GM19467 (cell line): Measurements from ENCODE around the gene MKLN1.
"Not testable (repeated sequence)": the region's sequence is repeated elsewhere in the genome, so short reads cannot be mapped to it uniquely, and the experiment has no call there.

Experiments used
- ATAC-seq: cut with Tn5 transposase; IDR thresholded peaks from one replicate; pipeline ENCODE4 v1.9.1; 2021; ENCODE audit warnings: mild to moderate bottlenecking, moderate library complexity; ENCODE audit not compliant: unreplicated experiment

The MKLN1 gene

DNA sequence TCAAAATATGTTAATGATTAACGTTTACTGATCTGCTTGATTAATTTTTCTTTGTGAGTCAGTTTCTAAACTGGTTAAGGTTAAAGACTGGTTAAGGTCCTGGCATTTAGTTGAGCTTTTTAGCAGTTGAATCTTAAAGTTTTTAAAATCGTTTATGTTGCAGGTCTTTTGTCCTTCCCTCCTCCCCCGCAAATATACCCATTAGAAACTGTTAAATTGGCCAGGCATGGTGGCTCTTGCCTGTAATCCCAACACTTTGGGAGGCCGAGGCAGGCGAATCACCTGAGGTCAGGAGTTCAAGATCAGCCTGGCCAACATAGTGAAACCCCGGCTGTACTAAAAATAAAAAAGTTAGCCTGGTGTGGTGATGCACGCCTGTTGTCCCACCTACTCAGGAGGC is 127.9 kb downstream of the MKLN1 start:
- no peak for ATAC-seq

DNA sequence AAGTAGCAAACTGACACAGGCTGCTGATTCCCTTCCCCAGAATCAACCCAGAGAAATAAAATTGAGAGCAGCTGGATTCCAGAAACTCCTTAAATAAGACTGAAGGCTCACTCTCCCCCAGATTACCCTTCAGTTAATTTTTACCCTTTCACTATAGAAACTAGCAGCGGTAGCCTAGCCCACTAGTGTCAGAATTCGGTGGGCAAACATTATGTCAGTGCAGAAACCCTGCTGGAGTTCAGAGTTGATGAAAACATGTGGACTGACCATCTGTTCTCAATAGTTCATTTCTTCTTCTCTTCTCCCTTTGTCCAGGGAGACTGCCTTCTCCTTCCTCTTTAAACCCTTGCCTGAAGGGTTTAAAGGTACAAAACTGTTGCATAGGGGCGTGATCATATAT is 128.7 kb downstream of the MKLN1 start:
- no peak for ATAC-seq

DNA sequence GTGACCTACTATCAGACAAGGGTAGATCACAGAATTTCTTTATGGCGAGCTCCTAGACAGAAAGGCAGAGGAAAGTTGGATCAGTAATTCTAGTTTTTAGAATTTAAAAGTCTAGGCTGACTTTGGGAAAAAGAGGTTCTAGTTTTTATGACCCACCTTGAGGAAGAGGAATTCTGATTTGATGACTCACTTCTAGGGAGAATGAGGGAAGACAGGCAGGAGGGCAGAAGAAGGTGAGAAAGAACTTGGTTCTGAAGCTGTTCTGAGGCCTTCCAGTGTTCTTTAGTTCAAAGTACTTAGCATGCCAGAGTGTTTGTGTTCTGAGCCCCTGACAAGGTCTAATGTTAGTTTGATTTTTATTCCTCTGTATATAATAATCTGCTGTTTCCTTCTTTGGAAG is 131.6 kb downstream of the MKLN1 start:
- no peak for ATAC-seq

DNA sequence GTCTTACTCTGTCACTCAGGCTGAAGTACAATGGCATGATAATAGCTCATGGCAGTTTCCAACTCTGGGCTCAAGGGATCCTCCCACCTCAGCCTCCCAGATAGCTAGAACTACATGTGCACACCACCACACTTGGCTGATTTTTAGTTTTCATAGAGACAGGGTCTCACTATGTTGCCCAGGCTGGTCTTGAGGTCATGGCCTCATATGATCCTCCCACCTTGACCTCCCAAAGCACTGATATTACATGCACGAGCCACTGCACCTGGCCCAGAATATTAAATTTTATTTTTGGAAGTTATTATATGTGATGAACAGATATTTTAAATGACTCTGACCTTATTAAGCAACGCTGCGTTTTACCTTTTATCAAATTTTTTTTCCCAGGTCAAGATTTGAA is 134.4 kb downstream of the MKLN1 start:
- no peak for ATAC-seq

DNA sequence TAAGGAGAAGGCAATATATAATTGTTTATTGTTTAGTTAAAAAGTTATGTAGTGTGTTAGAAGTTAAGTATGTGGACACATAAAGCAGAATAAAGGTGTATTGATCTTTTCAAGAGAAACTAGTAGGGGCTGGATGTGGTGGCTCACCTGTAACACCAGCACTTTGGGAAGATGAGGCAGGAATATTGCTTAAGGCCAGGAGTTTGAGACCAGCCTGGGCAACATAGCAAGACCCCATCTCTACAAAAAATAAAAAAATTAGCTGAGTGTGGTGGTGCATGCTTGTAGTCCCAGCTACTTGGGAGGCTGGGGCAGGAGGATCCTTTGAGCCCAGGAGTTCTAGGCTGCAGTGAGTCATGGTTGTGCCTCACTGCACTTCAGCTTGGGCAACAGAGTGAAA is 135.0 kb downstream of the MKLN1 start:
- not testable (repeated sequence) for ATAC-seq

DNA sequence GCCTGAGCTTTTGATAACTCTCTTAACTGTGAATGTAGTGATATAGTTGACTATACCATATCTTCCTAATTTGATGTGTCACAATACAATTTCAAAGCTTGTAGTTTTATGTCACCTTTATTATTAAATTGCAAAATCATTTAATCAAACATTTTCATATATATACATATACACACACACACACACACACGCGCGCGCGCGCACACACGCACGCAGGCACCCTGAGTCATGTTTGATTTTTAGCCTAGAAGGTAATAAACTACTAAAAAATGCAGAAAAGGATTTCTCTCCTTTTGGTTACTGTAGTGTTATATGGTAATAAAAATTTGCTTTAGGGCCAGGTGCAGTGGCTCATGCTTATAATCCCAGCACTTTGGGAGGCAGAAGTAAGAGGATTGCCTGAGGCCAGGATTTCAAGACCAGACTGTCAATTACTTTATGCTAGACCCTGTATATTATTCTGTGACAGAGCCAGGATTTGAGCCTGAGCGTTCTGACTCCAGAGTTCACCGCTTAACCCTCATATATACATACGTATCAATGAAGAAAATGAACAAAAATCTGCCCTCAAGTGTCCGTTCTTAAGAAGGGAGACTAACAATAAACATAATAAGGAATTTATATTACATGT is 139.2 kb downstream of the MKLN1 start:
- ATAC-seq = no peak

DNA sequence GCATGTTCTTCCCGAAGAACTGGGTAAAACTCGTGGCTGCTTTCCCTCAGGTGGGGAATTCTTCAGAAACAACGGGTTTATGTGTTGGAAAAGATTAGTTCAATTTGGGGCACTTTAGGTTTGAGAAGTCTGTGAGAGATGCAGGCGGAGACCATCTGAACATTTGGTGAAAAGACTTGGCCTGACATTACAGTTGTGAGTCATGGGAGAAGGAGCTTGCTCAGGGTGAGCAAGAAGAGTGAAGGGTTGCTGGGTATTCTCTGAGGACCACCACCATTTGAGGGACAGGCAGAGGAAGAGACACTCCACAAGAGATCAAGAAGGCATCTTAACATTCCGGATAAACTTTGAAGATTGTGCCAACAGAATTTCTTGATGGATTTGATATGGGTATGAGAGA is 140.1 kb downstream of the MKLN1 start:
- no peak for ATAC-seq

DNA sequence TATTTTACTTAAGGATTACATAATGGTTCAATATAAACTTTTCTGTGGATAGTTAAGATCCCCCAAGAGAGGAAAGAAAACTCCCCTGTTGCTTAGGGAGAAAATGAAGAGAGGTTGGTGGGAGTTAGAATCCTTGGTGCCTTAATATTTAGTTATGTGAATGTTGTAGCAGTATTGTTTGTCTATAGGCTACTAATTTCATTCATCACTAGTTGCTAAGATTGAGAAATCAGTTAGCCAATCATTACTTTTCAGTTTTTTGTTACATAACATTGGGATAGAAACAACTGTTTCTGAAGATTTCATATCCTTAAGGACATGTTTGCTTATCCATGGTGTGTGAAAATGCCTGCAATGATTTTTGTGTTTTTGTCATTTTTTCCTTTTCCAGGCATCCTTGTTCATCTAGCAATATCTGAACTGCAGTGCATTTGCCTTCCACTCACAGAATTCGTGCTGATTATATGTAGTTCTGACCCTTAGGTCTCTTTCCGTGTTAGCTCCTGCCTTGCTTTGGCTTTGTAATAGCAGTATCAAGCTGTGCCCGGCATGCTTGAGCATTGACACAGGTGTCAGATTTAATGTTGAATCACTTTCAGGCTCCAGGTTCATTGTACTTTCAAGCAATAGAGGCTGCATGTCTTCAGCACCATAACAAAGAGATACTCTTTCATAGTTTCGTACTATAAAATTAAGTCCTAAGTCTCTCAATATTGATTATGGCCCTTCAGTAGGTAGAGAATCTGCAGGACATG is 143.8 kb downstream of the MKLN1 start:
- ATAC-seq = no peak

DNA sequence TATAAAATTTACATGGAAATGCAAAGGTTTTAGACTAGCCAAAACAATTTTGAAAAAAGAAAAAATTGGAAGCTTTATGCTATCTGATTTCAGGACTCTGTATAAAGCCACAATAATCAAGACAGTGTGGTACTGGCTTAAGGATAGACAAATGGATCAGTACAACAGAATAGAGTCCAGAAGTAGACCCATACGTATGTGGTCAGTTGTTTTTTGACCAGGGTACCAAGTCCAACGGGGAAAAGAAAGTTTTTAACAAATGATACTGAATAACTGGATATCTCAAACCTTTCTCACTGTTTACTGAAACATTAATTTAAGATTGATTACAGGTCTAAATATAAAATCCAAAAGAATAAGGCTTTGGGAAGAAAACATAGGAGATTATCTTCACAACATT is 149.1 kb downstream of the MKLN1 start:
- ATAC-seq = no peak

DNA sequence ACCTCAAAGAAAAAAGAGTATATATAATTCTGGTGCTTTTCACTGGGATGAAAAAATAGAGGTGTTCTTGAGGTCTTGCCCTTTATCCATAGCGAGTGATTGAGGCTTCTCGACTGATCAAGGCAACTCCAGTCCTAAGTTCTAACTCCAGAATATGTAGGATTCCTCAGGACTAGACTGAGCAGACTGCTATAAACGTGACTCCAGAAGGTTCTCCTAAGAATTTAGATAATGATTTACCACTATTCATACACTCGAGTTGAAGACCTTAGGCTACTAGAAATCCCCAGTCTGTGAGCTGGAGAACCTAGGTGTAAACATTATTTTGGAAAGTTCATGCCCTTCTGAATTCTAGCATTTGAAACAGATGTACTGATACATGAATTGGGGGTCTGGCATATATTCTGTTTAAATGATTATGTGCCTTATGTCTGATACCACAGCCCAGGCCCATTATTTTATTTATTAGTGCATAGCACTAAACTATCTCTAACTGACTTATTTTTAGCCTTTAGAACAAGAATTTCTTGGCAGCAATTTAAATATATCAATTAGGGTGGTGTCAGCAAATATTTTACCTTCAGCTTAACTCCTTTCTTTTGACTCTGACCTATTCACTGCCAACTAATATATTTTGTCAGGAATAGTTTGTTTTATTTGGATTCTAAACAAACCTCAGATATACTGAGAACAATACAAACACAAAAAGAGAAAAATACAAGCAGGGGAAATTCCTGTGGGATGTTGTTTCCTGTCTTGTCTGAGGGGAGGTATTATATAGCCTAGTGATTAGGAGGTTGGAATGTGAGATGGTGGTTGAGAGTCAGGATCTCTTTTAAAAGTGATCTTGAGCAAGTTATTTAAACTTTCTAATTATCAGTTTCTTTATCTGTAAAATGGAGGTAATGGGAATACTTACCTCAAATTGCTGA is 153.0 kb downstream of the MKLN1 start:
- no peak for ATAC-seq

DNA sequence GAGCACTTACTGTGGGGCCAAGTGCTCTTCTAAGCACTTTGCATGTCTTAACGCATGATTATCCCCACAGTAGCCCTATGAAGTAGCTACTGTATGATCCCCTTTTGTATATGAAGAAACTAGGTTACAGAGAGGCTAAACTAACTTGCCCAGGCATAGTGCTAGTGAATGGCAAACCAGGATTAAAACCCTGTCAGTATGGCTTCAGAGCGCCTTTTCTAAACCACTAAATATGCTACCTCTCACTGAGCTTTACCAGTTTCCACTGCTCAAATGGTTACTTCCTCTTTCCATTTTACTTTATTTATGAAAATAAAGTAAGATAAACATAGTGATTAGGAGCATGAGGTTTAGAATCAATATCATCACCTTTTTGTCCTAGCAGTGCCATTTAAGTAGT is 155.1 kb downstream of the MKLN1 start:
- ATAC-seq = peak; percentile 56

DNA sequence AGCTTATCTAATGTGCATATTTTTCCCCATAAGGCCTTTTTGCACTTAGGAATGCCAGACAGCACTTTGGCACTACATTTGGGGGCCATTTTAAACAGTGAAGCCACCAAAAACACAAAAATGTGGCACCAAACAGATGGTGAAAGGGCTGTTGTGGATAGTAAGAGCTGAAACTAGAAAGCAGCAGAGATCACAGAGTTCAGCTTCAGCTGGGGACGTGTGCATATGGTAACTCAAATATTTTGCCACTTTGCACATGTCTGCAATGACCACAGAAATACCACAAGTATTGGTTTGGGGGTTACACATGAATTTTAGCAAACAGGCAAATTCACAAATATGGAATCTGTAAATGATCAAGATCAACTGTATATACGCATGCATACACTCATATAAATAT is 155.9 kb downstream of the MKLN1 start:
- no peak for ATAC-seq

DNA sequence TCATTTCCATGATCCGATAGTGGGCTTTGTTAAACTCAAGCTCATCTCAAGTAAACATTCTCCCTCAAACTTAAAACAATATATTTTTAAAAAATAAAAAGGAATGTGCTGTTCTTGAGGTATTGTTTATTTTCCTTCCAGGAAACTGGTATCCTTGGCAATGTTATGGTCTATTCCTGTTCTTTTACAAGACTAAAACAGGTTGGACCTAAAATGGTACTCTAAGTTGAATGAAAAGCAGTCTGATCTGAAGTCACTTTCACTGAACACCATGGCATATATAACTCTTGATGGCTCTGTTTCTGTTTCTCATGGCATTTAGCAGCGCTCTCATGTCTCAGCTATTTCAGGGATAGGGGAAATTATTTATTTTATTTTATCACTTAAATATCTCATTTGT is 158.7 kb downstream of the MKLN1 start:
- ATAC-seq = no peak

DNA sequence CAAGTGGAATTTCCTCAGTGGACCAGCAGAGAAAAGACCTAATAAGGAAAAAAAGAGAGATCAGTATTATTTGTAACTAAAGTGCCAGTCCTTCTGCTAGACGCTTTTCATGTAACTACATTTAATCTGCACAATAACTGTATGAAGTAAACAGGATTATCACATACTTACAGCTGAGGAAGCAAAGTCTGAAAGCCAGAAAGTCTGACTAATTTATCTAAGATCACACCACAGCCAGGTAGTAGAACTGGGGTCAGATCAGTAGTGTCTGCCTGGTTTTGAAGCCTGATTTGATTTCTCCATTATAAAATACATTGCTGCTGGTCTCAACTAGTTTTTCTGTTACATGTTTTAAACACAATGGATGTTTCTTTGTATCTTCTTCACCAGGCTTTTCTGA is 159.5 kb downstream of the MKLN1 start:
- ATAC-seq = no peak

DNA sequence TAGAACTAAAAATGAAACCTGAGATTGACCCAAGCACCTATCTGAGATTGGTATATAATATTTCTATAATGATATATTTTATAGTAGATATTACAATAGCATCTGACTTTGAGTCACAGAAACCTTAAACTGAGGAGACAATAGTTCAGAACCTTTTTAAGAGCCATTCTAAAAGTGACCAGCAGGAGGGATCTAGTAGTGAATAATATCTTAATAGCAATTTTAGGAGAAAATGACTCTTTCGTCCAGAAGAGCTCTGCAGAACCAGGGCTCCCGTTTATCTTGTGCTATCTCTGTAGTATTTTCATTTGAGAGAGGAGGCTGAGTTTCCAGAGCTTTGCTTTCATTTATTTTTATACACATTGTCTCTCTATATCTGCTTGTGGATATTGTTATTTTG is 160.7 kb downstream of the MKLN1 start:
- no peak for ATAC-seq

DNA sequence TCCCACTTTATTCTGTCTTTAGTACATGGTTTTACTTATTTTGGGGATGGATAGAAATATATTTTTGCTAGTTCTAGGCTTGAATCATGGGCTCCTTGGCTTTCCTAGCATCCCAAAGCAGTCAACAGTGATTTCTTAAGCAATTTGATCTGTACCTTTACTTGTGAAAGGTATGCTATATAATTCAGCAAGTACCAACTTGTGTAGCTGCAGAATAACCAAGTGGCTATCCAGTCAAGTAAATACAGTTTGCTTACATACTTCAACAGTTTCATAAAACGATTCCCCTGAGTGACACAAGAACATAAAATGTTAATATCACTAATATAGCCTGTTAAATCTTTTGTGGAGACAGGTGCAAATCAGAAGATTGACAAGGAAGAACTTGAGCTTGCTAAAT is 161.5 kb downstream of the MKLN1 start:
- ATAC-seq = no peak

DNA sequence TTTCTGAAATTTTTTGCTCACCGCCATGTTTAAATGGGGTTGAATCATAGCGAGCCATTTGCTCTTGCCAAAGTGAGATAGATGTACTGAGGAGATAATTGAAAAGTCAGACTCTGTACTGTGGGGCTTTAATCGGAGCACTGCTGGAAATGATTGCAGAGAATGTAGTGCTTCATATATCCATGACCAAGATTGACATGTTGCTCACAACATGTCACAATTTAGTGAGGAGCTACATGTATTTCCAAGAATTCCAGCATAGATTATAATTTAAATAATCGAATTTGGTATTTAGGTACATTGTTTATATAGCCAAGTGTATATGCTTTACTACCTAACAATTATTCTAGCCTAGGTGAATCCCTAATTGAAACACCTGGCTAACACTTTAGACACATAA is 162.2 kb downstream of the MKLN1 start:
- ATAC-seq = no peak

DNA sequence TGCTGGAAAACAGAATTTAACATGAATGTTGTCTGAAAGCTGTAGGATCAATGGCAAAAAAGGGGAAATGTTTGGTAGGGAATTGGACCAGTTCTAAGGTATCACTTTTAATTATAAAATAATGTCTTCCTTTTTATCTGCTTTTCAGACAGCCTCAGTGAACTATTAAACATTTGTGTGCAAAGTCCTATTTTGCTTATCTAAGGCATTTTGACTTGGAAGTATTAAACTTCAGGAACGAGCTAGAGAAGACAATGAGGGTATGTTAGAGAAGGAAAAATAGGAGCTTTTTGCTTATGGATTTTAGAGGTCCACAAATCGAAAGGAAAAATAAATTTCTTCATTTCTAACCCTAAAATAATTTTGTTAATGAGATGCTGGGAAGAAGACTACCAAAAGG is 165.4 kb downstream of the MKLN1 start:
- ATAC-seq = no peak

DNA sequence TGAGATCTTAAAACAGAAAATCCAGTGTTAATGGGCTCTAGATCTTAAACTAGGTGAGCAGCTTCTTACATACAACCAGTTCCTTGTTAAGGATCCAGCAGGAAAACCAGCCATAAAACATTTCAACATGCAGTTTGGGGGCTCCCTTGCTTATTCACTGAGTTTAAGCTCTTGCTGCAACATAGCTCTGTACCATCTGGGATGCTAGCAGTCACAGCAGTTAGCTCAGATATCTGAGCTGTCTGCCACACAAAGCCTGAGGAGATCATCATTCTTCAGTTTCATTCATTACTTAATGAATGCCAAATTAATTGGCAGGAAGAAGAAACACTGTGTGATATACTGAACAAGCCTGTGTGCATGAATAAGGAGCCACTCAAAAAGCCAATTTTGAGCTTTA is 165.9 kb downstream of the MKLN1 start:
- ATAC-seq = no peak

DNA sequence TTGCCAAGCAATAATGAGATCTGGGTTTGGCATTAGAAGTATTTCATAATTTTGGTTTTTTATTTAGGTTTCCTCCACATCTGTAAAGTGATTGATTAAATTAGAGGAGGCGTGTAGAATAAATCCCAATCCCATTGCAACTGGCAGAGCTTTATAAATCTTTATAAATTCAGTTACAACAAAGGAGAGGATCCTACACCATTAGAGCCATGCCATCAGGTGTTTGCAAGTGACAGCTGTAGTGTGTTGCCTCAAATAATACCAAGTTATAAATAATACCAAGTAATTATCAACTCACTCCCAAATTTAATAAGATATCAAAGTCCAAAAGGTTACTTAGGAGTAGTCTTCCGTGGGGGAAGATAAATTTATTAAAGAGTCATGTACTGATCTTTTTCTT is 166.5 kb downstream of the MKLN1 start:
- no peak for ATAC-seq

DNA sequence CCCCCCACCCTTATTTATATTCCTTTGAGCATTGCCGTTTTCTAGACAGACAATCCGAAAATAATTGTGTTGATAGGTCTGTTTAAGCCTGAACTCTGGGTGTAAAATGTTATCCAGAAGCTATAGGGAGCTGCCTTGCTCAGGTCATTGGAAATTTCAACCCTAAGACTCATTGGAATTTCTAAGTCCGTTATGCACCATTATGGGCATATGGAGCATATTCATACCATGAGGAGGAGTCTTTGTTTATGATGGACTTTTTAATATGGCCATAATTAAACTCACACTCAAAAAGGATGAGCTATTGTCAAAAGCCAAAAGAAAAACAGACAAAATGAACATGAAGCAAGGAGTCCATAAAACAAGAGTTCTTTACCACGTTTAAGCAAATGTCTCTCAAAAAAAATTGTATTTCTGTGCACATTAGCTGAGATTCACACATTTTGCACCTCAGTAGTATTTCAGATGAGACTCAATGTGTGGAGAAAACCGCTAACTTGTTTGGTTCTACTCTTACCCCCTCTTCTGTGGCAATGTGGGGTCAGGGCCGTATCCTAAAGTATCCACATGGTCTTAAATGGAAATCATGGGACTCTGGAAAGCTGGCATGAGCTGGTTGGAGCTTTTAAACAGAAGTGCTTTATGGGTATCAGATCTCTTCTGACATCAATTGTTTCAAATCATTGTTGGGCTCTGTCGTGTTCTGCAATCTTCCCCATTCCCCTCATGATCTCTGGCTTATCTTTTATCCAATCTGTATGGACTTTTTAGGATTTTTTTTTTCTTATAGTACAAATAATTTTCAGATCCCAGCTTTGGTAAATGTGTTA is 168.2 kb downstream of the MKLN1 start:
- ATAC-seq = no peak
